ENCODE results near the gene DNER.

DNA sequence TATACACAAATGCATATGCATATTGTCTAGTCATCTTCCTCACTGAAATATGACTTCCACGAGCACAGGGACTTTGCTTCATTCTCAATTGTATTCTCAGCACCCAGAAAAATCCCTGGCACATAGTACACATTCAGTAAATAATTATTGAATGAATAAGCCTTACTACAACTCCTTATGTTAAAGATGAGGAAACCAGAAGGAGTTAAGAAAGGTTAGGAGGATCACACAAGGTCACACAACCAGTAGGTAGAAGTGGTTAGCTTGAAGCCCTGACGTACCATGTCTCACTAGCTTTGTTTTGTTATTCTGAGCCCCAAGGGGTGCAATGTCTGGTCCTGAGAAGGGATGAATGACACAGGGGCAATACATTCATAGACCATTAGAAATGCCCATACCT lies 222.3 kb downstream of the DNER start:
- TF ChIP-seq, protein P1, sequence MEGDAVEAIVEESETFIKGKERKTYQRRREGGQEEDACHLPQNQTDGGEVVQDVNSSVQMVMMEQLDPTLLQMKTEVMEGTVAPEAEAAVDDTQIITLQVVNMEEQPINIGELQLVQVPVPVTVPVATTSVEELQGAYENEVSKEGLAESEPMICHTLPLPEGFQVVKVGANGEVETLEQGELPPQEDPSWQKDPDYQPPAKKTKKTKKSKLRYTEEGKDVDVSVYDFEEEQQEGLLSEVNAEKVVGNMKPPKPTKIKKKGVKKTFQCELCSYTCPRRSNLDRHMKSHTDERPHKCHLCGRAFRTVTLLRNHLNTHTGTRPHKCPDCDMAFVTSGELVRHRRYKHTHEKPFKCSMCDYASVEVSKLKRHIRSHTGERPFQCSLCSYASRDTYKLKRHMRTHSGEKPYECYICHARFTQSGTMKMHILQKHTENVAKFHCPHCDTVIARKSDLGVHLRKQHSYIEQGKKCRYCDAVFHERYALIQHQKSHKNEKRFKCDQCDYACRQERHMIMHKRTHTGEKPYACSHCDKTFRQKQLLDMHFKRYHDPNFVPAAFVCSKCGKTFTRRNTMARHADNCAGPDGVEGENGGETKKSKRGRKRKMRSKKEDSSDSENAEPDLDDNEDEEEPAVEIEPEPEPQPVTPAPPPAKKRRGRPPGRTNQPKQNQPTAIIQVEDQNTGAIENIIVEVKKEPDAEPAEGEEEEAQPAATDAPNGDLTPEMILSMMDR (IDR thresholded peaks at IDR 0.05; ENCODE audit: low read length), result no peak
- TF ChIP-seq EZH2 (IDR thresholded peaks at IDR 0.05; ENCODE audit: borderline replicate concordance, low read length), result no peak
